ENCODE measurements around the gene EPHB1.

- TF ChIP-seq POLR2A (IDR thresholded peaks at IDR 0.05), result no peak
- no peak for TF ChIP-seq CTCF (IDR thresholded peaks at IDR 0.05)
Observed at GRCh38 chr3:135192929-135193328, 397.9 kb downstream of the EPHB1 start.

All from esophagus squamous epithelium (tissue), 4 donors.